AG04449 (cell line): ENCODE measurements around the gene MADD.

Source experiments
- CTCF ChIA-PET: fragments of 350-600 bp; formaldehyde crosslinking; extraction: SDS; loops from one replicate; lab custom pipeline; 2021; ENCODE audit warnings: antibody characterized with exemption; lab: Yijun Ruan, JAX
- POLR2A ChIA-PET: fragments of 400-600, 350-600 bp; formaldehyde crosslinking; extraction: SDS; loops from one replicate; lab custom pipeline; 2020; ENCODE audit warnings: antibody characterized with exemption, inconsistent platforms; lab: Yijun Ruan, JAX
- DNase-seq: peaks from one replicate; pipeline ENCODE4 v3.0.0-alpha.2; 2010; ENCODE audit warnings: low read depth, low spot score
- H3K4me3 ChIP-seq: 2 replicates; pipeline ENCODE4 v1.5.1; 2011; ENCODE audit warnings: low read depth, mild to moderate bottlenecking, control low read depth, low read length
- TF ChIP-seq, protein P1 (sequence below): IDR thresholded peaks from one replicate; pipeline ENCODE4 v1.5.1; 2011; ENCODE audit warnings: mild to moderate bottlenecking, moderate library complexity, low read length, control low read depth, inconsistent platforms; ENCODE audit not compliant: insufficient read depth; ENCODE audit errors: missing control alignments

MADD gene

DNA sequence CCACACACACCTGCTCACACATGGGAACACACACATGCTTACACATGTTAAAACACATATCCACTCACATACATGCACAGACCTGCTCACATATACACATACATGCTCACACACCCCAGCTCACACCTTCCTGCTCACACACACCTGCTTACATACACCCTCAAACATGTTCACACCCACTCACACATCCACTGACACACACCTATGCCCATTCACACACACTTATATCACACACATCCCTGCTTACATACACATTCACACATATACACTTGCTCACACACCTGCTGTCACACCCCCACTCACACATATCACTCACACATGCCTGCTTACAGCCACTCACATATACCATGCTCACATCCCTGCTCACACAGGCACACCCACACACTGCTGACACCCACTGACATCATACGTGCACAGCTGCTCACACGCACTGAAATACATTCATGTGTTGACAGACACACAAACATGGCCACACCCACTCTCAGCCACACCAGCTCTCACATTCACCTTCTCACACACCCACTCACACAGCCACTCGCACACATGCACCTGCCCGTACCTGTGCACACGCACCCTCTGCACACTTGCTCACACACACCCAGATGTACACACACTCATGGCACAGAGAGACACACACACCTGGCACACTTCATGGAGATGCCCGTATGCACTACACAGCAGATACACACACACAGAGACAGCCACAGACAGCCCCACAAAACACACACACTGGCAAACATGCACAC is 88.2 kb downstream of the MADD start:
- DNase-seq: no peak
- CTCF ChIA-PET: interaction anchor here (0.8 to 5.1 kb wide), 4 partner anchors 15 to 178 kb away, joined by 3 to 30 read pairs (median 3); no protein-coding TSS in a partner anchor
- TF ChIP-seq, protein P1, sequence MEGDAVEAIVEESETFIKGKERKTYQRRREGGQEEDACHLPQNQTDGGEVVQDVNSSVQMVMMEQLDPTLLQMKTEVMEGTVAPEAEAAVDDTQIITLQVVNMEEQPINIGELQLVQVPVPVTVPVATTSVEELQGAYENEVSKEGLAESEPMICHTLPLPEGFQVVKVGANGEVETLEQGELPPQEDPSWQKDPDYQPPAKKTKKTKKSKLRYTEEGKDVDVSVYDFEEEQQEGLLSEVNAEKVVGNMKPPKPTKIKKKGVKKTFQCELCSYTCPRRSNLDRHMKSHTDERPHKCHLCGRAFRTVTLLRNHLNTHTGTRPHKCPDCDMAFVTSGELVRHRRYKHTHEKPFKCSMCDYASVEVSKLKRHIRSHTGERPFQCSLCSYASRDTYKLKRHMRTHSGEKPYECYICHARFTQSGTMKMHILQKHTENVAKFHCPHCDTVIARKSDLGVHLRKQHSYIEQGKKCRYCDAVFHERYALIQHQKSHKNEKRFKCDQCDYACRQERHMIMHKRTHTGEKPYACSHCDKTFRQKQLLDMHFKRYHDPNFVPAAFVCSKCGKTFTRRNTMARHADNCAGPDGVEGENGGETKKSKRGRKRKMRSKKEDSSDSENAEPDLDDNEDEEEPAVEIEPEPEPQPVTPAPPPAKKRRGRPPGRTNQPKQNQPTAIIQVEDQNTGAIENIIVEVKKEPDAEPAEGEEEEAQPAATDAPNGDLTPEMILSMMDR: no peak
- POLR2A ChIA-PET: no interaction called here
- H3K4me3 ChIP-seq: no peak overlapping the region

DNA sequence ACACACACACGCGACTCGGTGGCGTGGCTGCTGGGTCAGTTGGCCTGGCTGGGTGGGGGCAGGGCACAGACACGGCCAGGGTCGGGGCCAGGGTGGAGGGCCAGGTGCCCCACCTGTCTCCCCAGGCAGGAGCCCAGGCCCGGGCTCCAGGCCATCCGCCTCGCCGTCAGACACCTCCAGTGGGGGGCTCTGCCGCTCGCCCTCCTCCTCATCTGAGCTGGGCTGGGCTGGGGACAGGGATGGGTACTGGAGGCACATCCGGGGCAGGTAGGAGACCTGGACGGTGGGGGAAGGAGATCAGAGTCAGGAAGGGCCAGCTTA is 88.8 kb downstream of the MADD start:
- TF ChIP-seq, protein P1: no peak
- no peak overlapping the region for H3K4me3 ChIP-seq
- DNase-seq: no peak
- ChIA-PET POLR2A (no interaction called here), CTCF (interaction anchor here (1.0 to 5.1 kb wide), 3 partner anchors 14 to 31 kb away, joined by 3 to 30 read pairs (median 6); no protein-coding TSS in a partner anchor)

DNA sequence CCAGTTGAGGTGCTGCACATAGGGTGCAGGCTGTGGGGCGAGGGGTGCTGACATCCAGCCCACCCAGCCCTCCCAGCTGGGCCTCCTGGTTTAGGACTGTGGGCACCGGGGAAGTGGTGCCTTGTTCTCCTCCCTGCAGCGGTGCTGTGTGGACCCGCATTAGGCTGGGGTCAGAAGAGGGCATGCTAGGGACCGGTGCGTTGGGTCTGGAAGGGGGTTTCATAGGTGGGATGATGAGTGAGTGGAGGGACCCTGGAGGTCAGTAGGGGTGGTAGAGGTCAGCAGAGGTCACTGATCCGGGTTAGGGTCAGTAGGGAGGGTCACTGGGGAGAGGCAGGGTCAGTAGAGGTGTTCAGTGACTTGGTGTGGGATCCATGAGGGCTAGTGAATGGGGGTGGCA is 89.2 kb downstream of the MADD start:
- H3K4me3 ChIP-seq: no peak overlapping the region
- ChIA-PET CTCF (interaction anchor here (0.8 to 5.1 kb wide), 6 partner anchors 9 to 182 kb away, joined by 3 to 30 read pairs (median 3); partner anchors contain the start of gene ARFGAP2), POLR2A (no interaction called here)
- no peak for DNase-seq
- TF ChIP-seq, protein P1: no peak

DNA sequence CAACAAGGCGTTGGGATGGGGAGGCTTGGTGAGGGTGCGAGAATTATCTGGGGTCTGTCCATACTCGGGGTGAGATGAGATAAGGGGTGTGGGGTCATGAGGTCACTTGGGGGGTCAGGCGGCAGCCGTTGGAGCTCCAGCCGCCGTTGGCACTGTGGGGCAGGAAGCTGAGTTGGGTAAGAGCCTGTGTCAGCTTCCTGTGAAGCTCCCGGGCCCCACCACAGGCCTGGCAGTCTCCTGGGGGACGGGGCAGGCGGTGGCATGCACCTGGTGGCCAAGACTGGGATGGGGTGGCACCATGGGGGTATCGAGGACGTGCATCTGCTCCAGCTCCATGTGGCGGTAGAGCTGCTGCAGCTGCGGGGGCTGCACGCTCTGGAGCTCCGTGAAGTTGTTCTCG is 89.7 kb downstream of the MADD start:
- H3K4me3 ChIP-seq: no peak overlapping the region
- POLR2A ChIA-PET: no interaction called here
- CTCF ChIA-PET: interaction anchor here (0.8 to 5.1 kb wide), 5 partner anchors 10 to 183 kb away, joined by 3 to 30 read pairs (median 3); partner anchors contain the start of gene ARFGAP2
- TF ChIP-seq, protein P1: no peak
- no peak for DNase-seq

DNA sequence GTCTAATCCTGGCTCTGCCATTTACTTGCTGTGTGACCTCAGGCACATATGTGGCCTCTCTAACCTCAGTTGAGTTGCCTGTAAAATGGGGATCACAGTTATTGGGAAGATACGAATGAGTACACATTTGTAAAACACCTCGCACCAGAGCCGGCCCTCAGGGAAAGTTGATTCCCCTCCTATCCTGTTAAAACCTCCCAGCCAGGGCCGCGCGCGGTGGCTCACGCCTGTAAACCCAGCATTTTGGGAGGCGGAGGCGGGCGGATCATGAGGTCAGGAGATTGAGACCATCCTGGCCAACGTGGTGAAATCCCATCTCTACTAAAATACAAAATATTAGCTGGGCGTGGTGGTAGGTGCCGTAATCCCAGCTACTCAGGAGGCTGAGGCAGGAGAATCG is 90.4 kb downstream of the MADD start:
- CTCF ChIA-PET: interaction anchor here (1.1 to 5.1 kb wide), 4 partner anchors 13 to 183 kb away, joined by 3 to 30 read pairs (median 4); partner anchors contain the start of gene ARFGAP2
- no peak for DNase-seq

DNA sequence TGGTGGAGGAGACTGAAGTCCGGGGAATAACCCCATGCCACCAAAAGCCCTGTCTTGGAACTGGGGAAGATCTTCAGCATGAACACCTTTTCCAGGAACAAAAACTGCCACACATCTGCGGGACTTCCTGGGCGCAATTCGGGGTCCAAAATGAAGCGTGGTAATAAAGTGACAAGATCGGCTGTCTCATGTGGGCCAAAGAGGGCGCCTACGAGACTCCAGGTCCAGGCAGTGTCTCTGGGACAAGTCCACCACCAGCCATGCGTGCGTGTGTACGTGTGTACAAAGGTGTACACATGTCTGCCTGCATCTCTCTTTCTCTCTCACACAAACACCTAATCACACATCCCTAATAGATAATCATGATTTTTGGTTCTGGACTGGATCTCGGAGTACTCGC is 91.5 kb downstream of the MADD start:
- TF ChIP-seq, protein P1: no peak
- ChIA-PET CTCF (interaction anchor here (1.4 to 5.1 kb wide), 2 partner anchors 12 to 13 kb away, joined by 14 to 30 read pairs; no protein-coding TSS in a partner anchor), POLR2A (no interaction called here)
- no peak overlapping the region for H3K4me3 ChIP-seq
- no peak for DNase-seq

More for the DNA sequence above, 90.4 kb downstream of the MADD start:
- TF ChIP-seq, protein P1: no peak
- H3K4me3 ChIP-seq: no peak overlapping the region
- POLR2A ChIA-PET: no interaction called here
